ENCODE data around the gene JAKMIP1. TPM values are rescaled to one million over a fixed set of nuclear protein-coding genes. Genes with fewer than 3 reads are reported as not detected.

JAKMIP1 gene
- polyA plus RNA-seq, 6 donors from 2014 or later: not detected

DNA sequence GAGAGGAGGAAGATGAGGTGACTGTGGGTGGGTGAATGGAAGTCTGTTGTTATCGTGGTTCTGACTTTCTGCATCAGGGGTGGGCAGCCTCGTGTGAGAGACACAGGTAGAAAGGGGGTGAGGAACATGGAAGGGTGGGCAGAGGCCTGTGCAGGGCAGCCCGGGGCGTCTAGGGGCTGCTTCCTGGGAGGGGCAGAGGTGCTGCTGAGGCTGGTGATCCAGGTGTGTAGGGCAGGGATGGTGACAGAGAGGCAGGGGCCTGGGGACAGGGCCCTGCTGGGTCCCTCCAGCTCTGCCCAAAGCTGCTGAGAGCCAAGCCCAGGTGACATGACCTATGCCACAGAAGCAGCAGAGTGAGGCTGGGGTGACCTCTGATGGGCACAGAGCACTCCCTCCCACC is 92.5 kb downstream of the JAKMIP1 start:
- ATAC-seq (ENCODE audit: low read depth in 2 of 2) (no peak), DNase-seq (no peak)
- no peaks in the 10 kb centered on the region for H3K4me1 Mint-ChIP-seq
- H3K9me3 Mint-ChIP-seq: peaks cover 0 to 8% (median 2%) of the 10 kb centered on the region in 7 donors
- H3K36me3 Mint-ChIP-seq: no peaks in the 10 kb centered on the region
- no peak overlapping the region for H3K4me3 Mint-ChIP-seq
- no peak overlapping the region for H3K27ac Mint-ChIP-seq
- peaks cover 10 to 33% (median 17%) of the 10 kb centered on the region in 3 donors for H3K27me3 Mint-ChIP-seq

DNA sequence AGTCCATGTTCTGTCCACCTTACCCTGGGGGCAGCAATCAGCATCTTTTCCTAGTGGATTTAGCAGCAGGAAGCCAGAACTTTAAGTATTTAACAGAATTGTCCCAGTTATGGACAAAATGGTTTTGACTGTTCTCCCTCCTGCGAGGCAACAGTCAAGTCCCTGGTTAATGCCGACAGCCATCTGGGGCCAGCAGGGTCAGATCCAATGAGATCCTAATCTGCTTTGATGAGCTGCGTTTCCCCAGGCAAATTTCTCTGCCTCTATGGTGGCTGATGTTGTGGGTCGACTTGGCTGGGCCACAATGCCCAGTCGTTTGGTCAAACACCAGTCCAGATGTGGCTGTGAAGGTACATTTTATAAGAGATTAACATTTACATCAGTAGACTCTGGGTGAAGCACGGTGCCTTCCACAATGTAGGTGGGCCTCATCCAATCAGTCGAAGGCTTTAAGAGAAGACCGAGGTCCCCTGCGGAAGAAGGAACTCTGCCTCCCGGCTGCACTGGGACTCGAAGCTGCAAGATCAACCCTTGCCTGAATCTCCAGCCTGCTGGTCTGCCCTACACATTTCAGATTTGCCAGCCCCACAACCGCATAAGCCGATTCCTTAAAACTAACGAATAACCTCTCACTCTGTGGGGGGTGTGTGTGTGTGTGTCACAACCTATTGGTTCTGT is 93.1 kb downstream of the JAKMIP1 start:
- no peak for DNase-seq
- H3K9me3 Mint-ChIP-seq: peaks cover 0 to 9% (median 3%) of the 10 kb centered on the region in 7 donors
- H3K36me3 Mint-ChIP-seq: no peaks in the 10 kb centered on the region
- ATAC-seq (ENCODE audit: low read depth in 2 of 2): no peak
- H3K27me3 Mint-ChIP-seq: peaks cover 10 to 33% (median 17%) of the 10 kb centered on the region in 3 donors
- H3K4me1 Mint-ChIP-seq: no peaks in the 10 kb centered on the region
- no peak overlapping the region for H3K27ac Mint-ChIP-seq
- H3K4me3 Mint-ChIP-seq: no peak overlapping the region

- Mint-ChIP-seq H3K9me3 (peaks cover 0 to 14% (median 4%) of the 10 kb centered on the region in 7 donors), H3K4me1 (no peaks in the 10 kb centered on the region), H3K27me3 (peaks cover 10 to 28% (median 17%) of the 10 kb centered on the region in 3 donors), H3K36me3 (no peaks in the 10 kb centered on the region), H3K27ac (no peak overlapping the region), H3K4me3 (no peak overlapping the region)
- no peak for ATAC-seq (ENCODE audit: low read depth in 2 of 2)
- DNase-seq: no peak
These were observed 94.2 kb downstream of the JAKMIP1 start for GRCh38 chr4:6106156-6106555.

DNA sequence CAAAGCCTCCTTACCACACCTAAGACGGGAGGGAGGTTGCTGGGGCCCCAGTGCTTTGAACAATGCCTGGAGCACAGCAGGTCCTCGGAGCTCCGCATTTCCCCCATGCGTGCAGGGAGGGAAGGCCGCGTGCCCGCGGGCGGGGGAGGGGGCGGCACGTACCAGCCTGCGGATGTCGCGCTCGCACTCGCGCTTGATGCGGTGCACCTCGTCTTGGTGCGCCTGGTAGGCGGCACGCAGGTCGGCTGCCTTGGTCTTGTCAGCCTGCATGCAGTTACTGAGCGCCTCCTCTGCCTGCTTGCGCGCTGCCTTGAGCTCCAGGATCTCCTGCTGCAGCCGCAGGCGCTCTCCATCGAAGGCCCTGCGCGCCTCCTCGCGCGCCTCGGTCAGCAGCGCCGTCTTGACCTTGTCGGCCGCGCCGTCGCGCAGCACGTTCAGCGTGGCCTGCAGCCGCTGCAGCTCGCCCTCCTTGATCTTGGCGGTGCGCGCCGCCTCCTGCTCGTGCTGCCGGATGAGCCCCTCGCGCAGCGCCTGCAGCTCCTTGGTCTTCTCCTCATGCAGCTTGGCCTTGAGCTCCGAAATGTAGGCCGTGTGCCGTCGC is 94.9 kb downstream of the JAKMIP1 start:
- DNase-seq (no peak), ATAC-seq (ENCODE audit: low read depth in 2 of 2) (no peak)
- Mint-ChIP-seq H3K36me3 (no peaks in the 10 kb centered on the region), H3K9me3 (peaks cover 0 to 14% (median 4%) of the 10 kb centered on the region in 7 donors), H3K27ac (no peak overlapping the region), H3K4me3 (no peak overlapping the region), H3K27me3 (peaks cover 10 to 27% (median 17%) of the 10 kb centered on the region in 3 donors), H3K4me1 (no peaks in the 10 kb centered on the region)

GRCh38 chr4:6104541-6105130 is 95.7 kb downstream of the JAKMIP1 start:
- H3K27me3 Mint-ChIP-seq: peaks cover 13 to 27% (median 17%) of the 10 kb centered on the region in 3 donors
- DNase-seq: no peak
- no peaks in the 10 kb centered on the region for H3K4me1 Mint-ChIP-seq
- ATAC-seq (ENCODE audit: low read depth in 2 of 2): no peak
- H3K27ac Mint-ChIP-seq: no peak overlapping the region
- H3K9me3 Mint-ChIP-seq: peaks cover 0 to 14% (median 4%) of the 10 kb centered on the region in 7 donors
- no peak overlapping the region for H3K4me3 Mint-ChIP-seq
- H3K36me3 Mint-ChIP-seq: no peaks in the 10 kb centered on the region

- no peak overlapping the region for H3K4me3 Mint-ChIP-seq
- ATAC-seq (ENCODE audit: low read depth in 2 of 2) (no peak), DNase-seq (no peak)
- H3K4me1 Mint-ChIP-seq: peaks cover 0 to 5% (median 0%) of the 10 kb centered on the region in 3 donors
- no peak overlapping the region for H3K27ac Mint-ChIP-seq
- H3K9me3 Mint-ChIP-seq: peaks cover 0 to 13% (median 3%) of the 10 kb centered on the region in 7 donors
- peaks cover 5 to 23% (median 16%) of the 10 kb centered on the region in 3 donors for H3K27me3 Mint-ChIP-seq
- H3K36me3 Mint-ChIP-seq: no peaks in the 10 kb centered on the region
These were observed 102.8 kb downstream of the JAKMIP1 start for GRCh38 chr4:6097581-6097980.

- ATAC-seq (ENCODE audit: low read depth in 2 of 2): no peak
- no peak overlapping the region for H3K27ac Mint-ChIP-seq
- H3K27me3 Mint-ChIP-seq: peaks cover 9 to 25% (median 24%) of the 10 kb centered on the region in 3 donors
These were observed 104.5 kb downstream of the JAKMIP1 start for GRCh38 chr4:6095897-6096296.

GRCh38 chr4:6095023-6095752 is 105.2 kb downstream of the JAKMIP1 start:
- Mint-ChIP-seq H3K4me3 (no peak overlapping the region), H3K4me1 (peaks cover 0 to 5% (median 0%) of the 10 kb centered on the region in 3 donors), H3K36me3 (no peaks in the 10 kb centered on the region), H3K27me3 (peaks cover 9 to 25% (median 24%) of the 10 kb centered on the region in 3 donors), H3K27ac (no peak overlapping the region), H3K9me3 (peaks cover 0 to 8% (median 2%) of the 10 kb centered on the region in 7 donors)
- DNase-seq (no peak), ATAC-seq (ENCODE audit: low read depth in 2 of 2) (no peak)

More at GRCh38 chr4:6095897-6096296, 104.5 kb downstream of the JAKMIP1 start:
- Mint-ChIP-seq H3K4me1 (peaks cover 0 to 5% (median 0%) of the 10 kb centered on the region in 3 donors), H3K36me3 (no peaks in the 10 kb centered on the region), H3K9me3 (peaks cover 0 to 8% (median 2%) of the 10 kb centered on the region in 7 donors), H3K4me3 (no peak overlapping the region)
- DNase-seq: no peak

GRCh38 chr4:6093671-6094070 is 106.7 kb downstream of the JAKMIP1 start:
- H3K4me1 Mint-ChIP-seq: peaks cover 0 to 5% (median 0%) of the 10 kb centered on the region in 3 donors
- ATAC-seq (ENCODE audit: low read depth in 2 of 2) (no peak), DNase-seq (no peak)
- no peak overlapping the region for H3K27ac Mint-ChIP-seq
- peaks cover 0 to 5% (median 0%) of the 10 kb centered on the region in 7 donors for H3K9me3 Mint-ChIP-seq
- H3K36me3 Mint-ChIP-seq: no peaks in the 10 kb centered on the region
- H3K4me3 Mint-ChIP-seq: no peak overlapping the region
- peaks cover 9 to 24% (median 16%) of the 10 kb centered on the region in 3 donors for H3K27me3 Mint-ChIP-seq

DNA sequence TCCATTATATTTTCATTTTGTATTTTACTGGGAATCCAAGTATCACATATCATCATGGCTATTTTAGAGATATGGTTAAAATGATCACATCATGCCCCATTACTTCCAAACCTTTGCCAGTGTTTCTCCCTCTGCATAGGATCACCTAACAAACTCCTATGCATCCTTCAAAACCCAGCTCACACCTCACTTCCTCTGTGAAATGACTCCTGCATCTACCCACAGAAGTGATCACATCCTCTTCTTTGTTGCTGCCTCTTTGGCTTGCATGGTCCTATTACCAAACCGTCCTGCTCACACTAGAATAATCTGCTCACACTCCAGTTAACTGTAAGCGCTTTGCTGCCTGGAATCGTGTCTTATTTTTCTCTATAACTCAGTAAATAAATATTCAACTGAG is 107.4 kb downstream of the JAKMIP1 start:
- no peak for DNase-seq
- no peak for ATAC-seq (ENCODE audit: low read depth in 2 of 2)
- Mint-ChIP-seq H3K27ac (no peak overlapping the region), H3K4me1 (peaks cover 0 to 5% (median 0%) of the 10 kb centered on the region in 3 donors), H3K9me3 (peaks cover 0 to 5% (median 0%) of the 10 kb centered on the region in 7 donors), H3K27me3 (peaks cover 9 to 24% (median 15%) of the 10 kb centered on the region in 3 donors), H3K36me3 (no peaks in the 10 kb centered on the region), H3K4me3 (peak overlapping the region in 1 of 8 donors; percentile 49)

DNA sequence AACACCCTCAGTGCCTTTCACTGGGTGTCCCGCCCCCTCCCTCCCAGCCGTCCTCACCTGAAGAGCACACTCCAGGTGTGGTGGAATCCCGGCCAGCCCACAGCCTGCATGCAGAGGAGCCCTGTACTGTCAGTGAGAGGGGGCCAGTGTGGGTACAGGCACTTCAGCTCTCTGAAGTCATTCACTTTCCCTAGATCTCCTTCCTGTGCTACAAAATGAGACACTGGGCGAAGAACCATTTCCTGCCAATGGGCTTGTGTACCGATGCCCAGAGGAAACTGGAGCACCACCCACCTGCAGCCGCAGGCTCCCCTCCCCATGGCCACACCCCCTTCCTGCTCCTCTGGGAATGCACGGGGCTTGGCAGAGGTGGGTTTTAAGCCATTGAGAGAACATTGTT is 108.2 kb downstream of the JAKMIP1 start:
- Mint-ChIP-seq H3K27me3 (peaks cover 9 to 24% (median 15%) of the 10 kb centered on the region in 3 donors), H3K4me3 (no peak overlapping the region), H3K4me1 (peaks cover 0 to 5% (median 0%) of the 10 kb centered on the region in 3 donors), H3K9me3 (peaks cover 0 to 5% (median 1%) of the 10 kb centered on the region in 7 donors), H3K36me3 (no peaks in the 10 kb centered on the region), H3K27ac (peak overlapping the region in 1 of 6 donors; percentile 33)
- ATAC-seq (ENCODE audit: low read depth in 2 of 2): no peak
- DNase-seq: no peak

DNA sequence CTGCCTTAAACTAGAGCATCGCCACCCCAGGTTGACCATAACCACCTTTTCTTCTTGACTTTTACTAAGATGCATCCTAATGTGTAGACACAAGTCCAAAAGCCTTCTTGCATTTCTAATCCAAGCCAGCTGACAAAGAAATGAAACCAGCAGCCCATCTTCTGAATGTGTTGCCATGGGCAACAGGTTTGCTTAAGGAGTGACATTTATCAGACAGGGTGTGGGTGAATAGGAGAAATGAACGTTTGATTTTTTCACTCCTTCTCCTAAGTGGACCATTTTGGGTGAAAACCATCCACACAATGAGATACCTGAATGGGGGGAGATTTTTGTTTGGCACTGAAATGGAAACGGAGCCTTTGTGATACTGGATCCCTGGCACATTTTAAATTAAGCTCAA is 109.4 kb downstream of the JAKMIP1 start:
- ATAC-seq (ENCODE audit: low read depth in 2 of 2): no peak
- H3K4me1 Mint-ChIP-seq: peaks cover 0 to 5% (median 0%) of the 10 kb centered on the region in 3 donors
- H3K27ac Mint-ChIP-seq: no peak overlapping the region
- DNase-seq: no peak
- peaks cover 0 to 5% (median 2%) of the 10 kb centered on the region in 7 donors for H3K9me3 Mint-ChIP-seq
- no peaks in the 10 kb centered on the region for H3K36me3 Mint-ChIP-seq
- H3K4me3 Mint-ChIP-seq: no peak overlapping the region
- H3K27me3 Mint-ChIP-seq: peaks cover 12 to 27% (median 15%) of the 10 kb centered on the region in 3 donors

DNA sequence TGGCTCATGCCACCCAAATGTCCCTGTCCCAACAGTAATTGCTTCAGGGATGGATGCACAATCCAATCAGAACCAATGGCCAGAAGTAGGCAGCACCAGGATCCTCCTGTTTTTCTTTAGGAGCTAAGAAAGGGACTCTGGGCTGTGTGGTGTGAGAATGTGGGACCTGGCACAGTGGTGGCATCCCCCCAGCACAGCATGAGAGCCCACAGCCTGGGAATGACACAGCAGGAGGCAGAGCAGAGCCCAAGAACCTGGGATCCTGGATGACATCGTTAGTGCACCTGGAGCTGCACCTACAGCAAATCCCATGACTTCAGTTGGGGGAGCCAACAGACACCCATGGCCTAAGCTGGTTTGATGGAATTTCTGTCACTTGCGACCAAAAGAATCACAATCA is 111.4 kb downstream of the JAKMIP1 start:
- Mint-ChIP-seq H3K9me3 (peaks cover 0 to 5% (median 2%) of the 10 kb centered on the region in 7 donors), H3K36me3 (no peaks in the 10 kb centered on the region), H3K4me3 (no peak overlapping the region), H3K4me1 (no peaks in the 10 kb centered on the region), H3K27me3 (peaks cover 10 to 18% (median 10%) of the 10 kb centered on the region in 3 donors), H3K27ac (peak overlapping the region in 1 of 6 donors; percentile 21)
- DNase-seq (no peak), ATAC-seq (ENCODE audit: low read depth in 2 of 2) (no peak)

All from naive B cell (primary cell).